Heart left ventricle (tissue), 16 donors: ENCODE measurements around the gene PCSK6. TPM values are rescaled to one million over a fixed set of nuclear protein-coding genes. Genes with fewer than 3 reads are reported as not detected.
A peak's percentile ranks its signal among the peaks of the same experiment; 100 is the strongest.

Experiments
- ATAC-seq, 4 donors: fragments of 200-7000 bp; cut with Tn5 transposase; one replicate each; pipeline ENCODE4 v1.9.1; 2020 to 2022; ENCODE audit warnings: moderate library complexity in 4 of 4, mild to moderate bottlenecking in 3 of 4, moderate number of reproducible peaks in 1 of 4
- DNase-seq, 5 donors: peaks; one replicate each; pipeline ENCODE4 v3.0.0-alpha.2; 2020
- H3K27ac ChIP-seq, 12 donors: fragments of 200-600 bp; sonication (generic) in 4 of 12; one replicate each; pipeline versions ENCODE4 v1.5.0 to v1.8.0; 2016 to 2022; ENCODE audit warnings: mild to moderate bottlenecking in 2 of 12
- H3K27me3 ChIP-seq, 9 donors: fragments of 200-600 bp; sonication (generic) in 2 of 9; one replicate each; pipeline versions ENCODE4 v1.5.1 to v1.8.0; 2016 to 2022; ENCODE audit warnings: mild to moderate bottlenecking in 3 of 9
- H3K36me3 ChIP-seq, 9 donors: fragments of 200-600 bp; sonication (generic) in 2 of 9; one replicate each; pipeline versions ENCODE4 v1.5.0 to v1.8.0; 2018 to 2022; ENCODE audit warnings: mild to moderate bottlenecking in 2 of 9
- H3K4me1 ChIP-seq, 12 donors: fragments of 200-600 bp; sonication (generic) in 4 of 12; one replicate each; pipeline versions ENCODE4 v1.5.0 to v1.8.0; 2016 to 2022; ENCODE audit warnings: mild to moderate bottlenecking in 3 of 12
- H3K4me3 ChIP-seq, 12 donors: fragments of 200-600 bp; sonication (generic) in 4 of 12; one replicate each; pipeline versions ENCODE4 v1.5.0 to v1.8.0; 2017 to 2022; ENCODE audit warnings: mild to moderate bottlenecking in 9 of 12, moderate library complexity in 4 of 12
- H3K9me3 ChIP-seq, 12 donors: fragments of 200-600 bp; sonication (generic) in 4 of 12; one replicate each; pipeline versions ENCODE4 v1.5.0 to v1.8.0; 2016 to 2022; ENCODE audit warnings: mild to moderate bottlenecking in 1 of 12
- CTCF ChIP-seq, 12 donors: fragments of 200-600 bp; sonication (generic) in 4 of 12; IDR thresholded peaks; one replicate each; pipeline versions ENCODE4 v1.5.0 to v1.8.0; 2018 to 2022; ENCODE audit warnings: antibody characterized with exemption in 12 of 12, mild to moderate bottlenecking in 5 of 12
- POLR2A ChIP-seq, 2 donors: fragments of 450-650 bp; IDR thresholded peaks; one replicate each; pipeline ENCODE4 v1.6.1; 2017; ENCODE audit warnings: antibody characterized with exemption in 2 of 2, mild to moderate bottlenecking in 2 of 2, moderate library complexity in 2 of 2
- WGBS, 4 donors: extraction: QIAGEN DNeasy Blood & Tissue Kit in 2 of 4; methylation state at CpG; one replicate each; pipeline versions ENCODE4 v1.1.5 to v1.1.7; 2013 to 2018; 5-methylcytosine and 5-hydroxymethylcytosine counted together
- intact Hi-C, 10 donors: fragments of 100-400 bp; cut with DNase I; formaldehyde crosslinking; loops; one replicate each; pipeline versions ENCODE4 v1.11.1 to v1.14.2; 2022
- polyA plus RNA-seq, 2 donors: library from polyadenylated mRNA; stranded (reverse); fragments of 200-250 nt; gene quantifications; one replicate each; pipeline ENCODE4 v1.2.3, GENCODE V29; 2013
- total RNA-seq, 9 donors: library from RNA; depleted of rRNA in 2 of 9; stranded (reverse); fragments of >200 nt in 2 of 9; fragmentation: NEBNext Ultra II Directional in 3 of 9; extraction: Animal tissue kit (Norgen Biotek cat#: 25700) in 3 of 9; gene quantifications; one replicate each; pipeline versions ENCODE4 v1.1.0 to v1.2.4, GENCODE V29; 2016 to 2023
- donor health status: ischemic (EF 13 %, LVEDD 7.1; RV severe dilation, severe dysfunction).
- donor health status: healthy with polysubstance abuse.
- donor health status: DM: no; HTN: yes; CAD: no.
- donor health status: DM: no; HTN: no; CAD: no.
- donor health status: ischemic (EF 25% LVEDD 6.9; RV normal size, moderate dysfunction).
- donor health status: ischemic (EF 25% LVEDD 5.7; RV mildly dilated, moderate dysfunction).
- donor health status: healthy.
- donor health status: DM: yes; HTN: yes; CAD: no.
- donor health status: ischemic (EF 35%, LVEDD 5.7; RV mildly dilated, moderate dysfunction).
- donor health status: nonischemic (EF 11% LVEDD 7.7; RV severe dilation, severe dysfunction).
- donor health status: DM: yes; HTN: yes; CAD: no.
- donor health status: PGD.
- donor health status: ischemic (EF 29% LVEDD 5.4; RV normal size, mild dysfunction).
- donor health status: nonischemic (EF 23%, LVEDD 6.1; RV moderate dilation, normal function).

The PCSK6 gene
- total and polyA plus RNA-seq, 11 donors, result 7.3 to 41.7 (median 22.3) TPM

- peaks cover 4 to 35% (median 25%) of the 10 kb centered on the region in 12 donors for H3K4me1 ChIP-seq
- DNase-seq (no peak), ATAC-seq (no peak)
- H3K4me3 ChIP-seq, result peak overlapping the region in 4 of 12 donors; percentile 75 to 99 (median 96)
- TF ChIP-seq POLR2A (IDR thresholded peaks at IDR 0.05) (no peak), CTCF (IDR thresholded peaks at IDR 0.05) (no peak)
- no peaks in the 10 kb centered on the region for H3K9me3 ChIP-seq
- WGBS, 4 donors, result 85 to 92% (median 89%) methylated on average over 9 of the region's 9 CpGs
- H3K36me3 ChIP-seq, result peaks cover 0 to 12% (median 8%) of the 10 kb centered on the region in 9 donors
- no peaks in the 10 kb centered on the region for H3K27me3 ChIP-seq
- intact Hi-C loops, result loop anchor here in 6 of 10 donors (5.0 to 10.0 kb wide), 4 partner anchors 201 to 428 kb away; partner anchors contain the start of gene TARS3 (in 1 of the 6)
- no peak overlapping the region for H3K27ac ChIP-seq
Observed at GRCh38 chr15:101296418-101297405, 192.8 kb downstream of the PCSK6 start.

- peak overlapping the region; percentile 73 to 99 (median 93) for H3K4me3 ChIP-seq
- DNase-seq (no peak), ATAC-seq (peak in 2 of 4 donors; percentile 31 to 68)
- WGBS, 4 donors, result 1 to 6% (median 3%) methylated on average over 19 to 20 of the region's 20 CpGs
- peak overlapping the region; percentile 85 to 98 (median 96) for H3K27ac ChIP-seq
- H3K27me3 ChIP-seq, result no peaks in the 10 kb centered on the region
- TF ChIP-seq CTCF (IDR thresholded peaks at IDR 0.05), result no peak
- TF ChIP-seq POLR2A (IDR thresholded peaks at IDR 0.05), result no peak
- no peaks in the 10 kb centered on the region for H3K9me3 ChIP-seq
- peaks cover 0 to 21% (median 17%) of the 10 kb centered on the region in 9 donors for H3K36me3 ChIP-seq
- peaks cover 4 to 39% (median 27%) of the 10 kb centered on the region in 12 donors for H3K4me1 ChIP-seq
- intact Hi-C loops, result loop anchor here in 6 of 10 donors (5.0 to 10.0 kb wide), 4 partner anchors 202 to 429 kb away; partner anchors contain the start of gene TARS3 (in 1 of the 6)
Observed at GRCh38 chr15:101295607-101296161, 193.8 kb downstream of the PCSK6 start.

- intact Hi-C loops, result loop anchor here in 6 of 10 donors (5.0 to 10.0 kb wide), 4 partner anchors 202 to 430 kb away; partner anchors contain the start of gene TARS3 (in 1 of the 6)
- peak; percentile 29 to 76 for TF ChIP-seq POLR2A (IDR thresholded peaks at IDR 0.05)
- TF ChIP-seq CTCF (IDR thresholded peaks at IDR 0.05), result no peak
- no peaks in the 10 kb centered on the region for H3K27me3 ChIP-seq
- DNase-seq, result peak; percentile 98 to 100 (median 99)
- H3K36me3 ChIP-seq, result peaks cover 0 to 28% (median 24%) of the 10 kb centered on the region in 9 donors
- 0% methylated on average over 16 to 87 of the region's 87 CpGs for WGBS, 4 donors
- peak within 1 kb of the TSS; percentile 73 to 99 (median 93) for H3K4me3 ChIP-seq
- peaks cover 4 to 36% (median 27%) of the 10 kb centered on the region in 12 donors for H3K4me1 ChIP-seq
- no peaks in the 10 kb centered on the region for H3K9me3 ChIP-seq
- peak; percentile 76 to 96 (median 92) for ATAC-seq
- H3K27ac ChIP-seq, result peak within 1 kb of the TSS; percentile 85 to 98 (median 96)
Observed at GRCh38 chr15:101294731-101295606, 194.5 kb downstream of the PCSK6 start, which contains the start of gene SNRPA1. Gene SNRPA1, minus strand, starts transcription at chr15:101295248. Its CDS starts 70 bp downstream, at chr15:101295178.
